CD8-positive, alpha-beta memory T cell (primary cell): Measurements from ENCODE around the gene MOGAT2. TPM values are rescaled to one million over a fixed set of nuclear protein-coding genes. Genes with fewer than 3 reads are reported as not detected.
"Not testable (repeated sequence)": the region's sequence is repeated elsewhere in the genome, so short reads cannot be mapped to it uniquely, and the experiment has no call there.

Source experiments
- CTCF ChIA-PET: fragments of 350-600 bp; sonication (Branson Sonifier 250); formaldehyde crosslinking; loops from one replicate; lab custom pipeline; 2021; ENCODE audit warnings: antibody characterized with exemption; lab: Charles Lee
- POLR2A ChIA-PET: fragments of 350-600 bp; sonication (Branson Sonifier 250); formaldehyde crosslinking; loops from one replicate; lab custom pipeline; 2021; ENCODE audit warnings: antibody characterized with exemption; lab: Charles Lee
- DNase-seq, 5 donors: peaks; one replicate each; pipeline versions ENCODE4 v3.0.0 to v3.0.0-alpha.2; 2020 to 2022; ENCODE audit warnings: mixed read lengths in 1 of 5
- H3K27ac ChIP-seq: one replicate; pipeline ENCODE4 v1.7.0; 2013; ENCODE audit warnings: low read depth, mild to moderate bottlenecking, low read length, moderate library complexity
- H3K27me3 ChIP-seq: 2 replicates; pipeline ENCODE4 v1.7.0; 2013; ENCODE audit warnings: low read length, mild to moderate bottlenecking; ENCODE audit not compliant: insufficient read depth, poor library complexity, severe bottlenecking
- H3K36me3 ChIP-seq: 2 replicates; pipeline ENCODE4 v1.7.0; 2013; ENCODE audit warnings: mild to moderate bottlenecking, low read length, moderate library complexity; ENCODE audit not compliant: insufficient read depth
- H3K4me1 ChIP-seq: 2 replicates; pipeline ENCODE4 v1.7.0; 2013; ENCODE audit warnings: mild to moderate bottlenecking, low read length, moderate library complexity; ENCODE audit not compliant: insufficient read depth
- H3K4me3 ChIP-seq: 2 replicates; pipeline ENCODE4 v1.7.0; 2013; ENCODE audit warnings: mild to moderate bottlenecking, low read length
- H3K9me3 ChIP-seq: 2 replicates; pipeline ENCODE4 v1.7.0; 2013; ENCODE audit warnings: mild to moderate bottlenecking, low read length
- H3K27ac Mint-ChIP-seq, 8 donors: one replicate each; pipeline ENCODE4 v1.8.0; 2020 to 2021; ENCODE audit warnings: mixed read lengths in 8 of 8, mild to moderate bottlenecking in 6 of 8, inconsistent platforms in 3 of 8, moderate library complexity in 3 of 8
- H3K27me3 Mint-ChIP-seq, 2 donors: one replicate each; pipeline ENCODE4 v1.8.0; 2020 to 2021; ENCODE audit warnings: mixed read lengths in 2 of 2, mild to moderate bottlenecking in 1 of 2, moderate library complexity in 1 of 2
- H3K36me3 Mint-ChIP-seq, 3 donors: one replicate each; pipeline ENCODE4 v1.8.0; 2020 to 2021; ENCODE audit warnings: mixed read lengths in 3 of 3, inconsistent platforms in 1 of 3, mild to moderate bottlenecking in 1 of 3
- H3K4me1 Mint-ChIP-seq, 3 donors: one replicate each; pipeline ENCODE4 v1.8.0; 2020 to 2021; ENCODE audit warnings: mixed read lengths in 3 of 3, inconsistent platforms in 1 of 3, mild to moderate bottlenecking in 1 of 3
- H3K4me3 Mint-ChIP-seq, 7 donors: one replicate each; pipeline ENCODE4 v1.8.0; 2020 to 2021; ENCODE audit warnings: mixed read lengths in 7 of 7, mild to moderate bottlenecking in 6 of 7, moderate library complexity in 4 of 7, inconsistent platforms in 2 of 7
- H3K9me3 Mint-ChIP-seq, 5 donors: one replicate each; pipeline ENCODE4 v1.8.0; 2020 to 2022; ENCODE audit warnings: mixed read lengths in 5 of 5, mild to moderate bottlenecking in 3 of 5, moderate library complexity in 2 of 5, inconsistent platforms in 1 of 5
- polyA plus RNA-seq: library from polyadenylated mRNA; unstranded; fragments of 300-500 nt; fragmentation: Illumina TruSeq; gene quantifications from one replicate; pipeline ENCODE4 v1.2.3, GENCODE V29; 2021
- total RNA-seq, 2 experiments: library from RNA; stranded (reverse); gene quantifications; one replicate each; pipeline ENCODE4 v1.2.3, GENCODE V29; 2021

MOGAT2 gene
- total and polyA plus RNA-seq, 3 experiments from 2014 or later = not detected

- POLR2A ChIA-PET, H3K36me3 ChIP-seq, H3K4me3 Mint-ChIP-seq, H3K9me3 ChIP-seq, H3K36me3 Mint-ChIP-seq, H3K4me1 Mint-ChIP-seq, CTCF ChIA-PET, H3K4me3 ChIP-seq, H3K27ac ChIP-seq, H3K27me3 ChIP-seq, DNase-seq, H3K4me1 ChIP-seq: not testable (repeated sequence)
- H3K27ac Mint-ChIP-seq = peak overlapping the region in 1 of 8 donors; percentile 32
- peaks cover 44 to 68% of the 10 kb centered on the region in 2 donors for H3K27me3 Mint-ChIP-seq
- peaks cover 15 to 31% (median 27%) of the 10 kb centered on the region in 5 donors for H3K9me3 Mint-ChIP-seq
Observed at GRCh38 chr11:75683856-75684255, 33.8 kb upstream of the MOGAT2 start.

GRCh38 chr11:75689863-75690609, 27.6 kb upstream of the MOGAT2 start:
- no peaks in the 10 kb centered on the region for H3K27me3 ChIP-seq
- CTCF ChIA-PET = no interaction called here
- H3K27ac ChIP-seq = peak overlapping the region; percentile 39
- H3K4me3 ChIP-seq = no peak overlapping the region
- peaks cover 9 to 18% (median 14%) of the 10 kb centered on the region in 5 donors for H3K9me3 Mint-ChIP-seq
- DNase-seq = no peak
- no peaks in the 10 kb centered on the region for H3K9me3 ChIP-seq
- H3K4me3 Mint-ChIP-seq = no peak overlapping the region
- H3K36me3 Mint-ChIP-seq = peaks cover 0 to 9% (median 1%) of the 10 kb centered on the region in 3 donors
- H3K4me1 ChIP-seq = no peaks in the 10 kb centered on the region
- POLR2A ChIA-PET = no interaction called here
- H3K4me1 Mint-ChIP-seq = no peaks in the 10 kb centered on the region
- no peak overlapping the region for H3K27ac Mint-ChIP-seq
- H3K27me3 Mint-ChIP-seq = peaks cover 31 to 70% of the 10 kb centered on the region in 2 donors
- no peaks in the 10 kb centered on the region for H3K36me3 ChIP-seq

GRCh38 chr11:75691804-75692203, 25.8 kb upstream of the MOGAT2 start:
- H3K27ac ChIP-seq = no peak overlapping the region
- Mint-ChIP-seq H3K4me3 (no peak overlapping the region), H3K9me3 (peaks cover 0 to under 1% (median under 1%) of the 10 kb centered on the region in 5 donors), H3K27ac (no peak overlapping the region), H3K4me1 (no peaks in the 10 kb centered on the region), H3K27me3 (peaks cover 34 to 67% of the 10 kb centered on the region in 2 donors), H3K36me3 (peaks cover 0 to 4% (median 0%) of the 10 kb centered on the region in 3 donors)
- no peaks in the 10 kb centered on the region for H3K4me1 ChIP-seq
- no peaks in the 10 kb centered on the region for H3K27me3 ChIP-seq
- no peak for DNase-seq
- POLR2A ChIA-PET = no interaction called here
- no peak overlapping the region for H3K4me3 ChIP-seq
- no peaks in the 10 kb centered on the region for H3K36me3 ChIP-seq
- H3K9me3 ChIP-seq = no peaks in the 10 kb centered on the region
- CTCF ChIA-PET = interaction anchor here (1.0 kb wide), 1 partner anchor 14 kb away, joined by 5 read pairs; no protein-coding TSS in a partner anchor

GRCh38 chr11:75697906-75698581, 19.6 kb upstream of the MOGAT2 start:
- Mint-ChIP-seq H3K27ac (no peak overlapping the region), H3K36me3 (peaks cover 0 to 4% (median 0%) of the 10 kb centered on the region in 3 donors), H3K4me1 (no peaks in the 10 kb centered on the region), H3K27me3 (peaks cover 32 to 63% of the 10 kb centered on the region in 2 donors), H3K9me3 (no peaks in the 10 kb centered on the region), H3K4me3 (no peak overlapping the region)
- Histone ChIP-seq H3K36me3 (no peaks in the 10 kb centered on the region), H3K9me3 (no peaks in the 10 kb centered on the region), H3K4me3 (no peak overlapping the region), H3K27me3 (no peaks in the 10 kb centered on the region), H3K4me1 (no peaks in the 10 kb centered on the region), H3K27ac (no peak overlapping the region)
- CTCF ChIA-PET = interaction anchor here (1.2 kb wide), 1 partner anchor 8 kb away, joined by 4 read pairs; no protein-coding TSS in a partner anchor
- DNase-seq = no peak
- POLR2A ChIA-PET = no interaction called here

GRCh38 chr11:75700940-75701339, 16.7 kb upstream of the MOGAT2 start:
- peaks cover 0 to 4% (median 2%) of the 10 kb centered on the region in 3 donors for H3K36me3 Mint-ChIP-seq
- CTCF ChIA-PET = no interaction called here
- H3K27me3 Mint-ChIP-seq = peaks cover 22 to 44% of the 10 kb centered on the region in 2 donors

GRCh38 chr11:75703695-75704237, 13.9 kb upstream of the MOGAT2 start:
- H3K9me3 Mint-ChIP-seq = no peaks in the 10 kb centered on the region
- Histone ChIP-seq H3K4me3 (no peak overlapping the region), H3K9me3 (no peaks in the 10 kb centered on the region), H3K36me3 (no peaks in the 10 kb centered on the region), H3K27ac (no peak overlapping the region), H3K4me1 (peaks cover 5% of the 10 kb centered on the region), H3K27me3 (no peaks in the 10 kb centered on the region)
- H3K36me3 Mint-ChIP-seq = peaks cover 0 to 2% (median 0%) of the 10 kb centered on the region in 3 donors
- H3K4me3 Mint-ChIP-seq = no peak overlapping the region
- ChIA-PET CTCF (no interaction called here), POLR2A (no interaction called here)
- H3K27me3 Mint-ChIP-seq = peaks cover 6 to 19% of the 10 kb centered on the region in 2 donors
- H3K4me1 Mint-ChIP-seq = peaks cover 2 to 14% (median 11%) of the 10 kb centered on the region in 3 donors
- H3K27ac Mint-ChIP-seq = no peak overlapping the region
- no peak for DNase-seq

More at GRCh38 chr11:75700940-75701339, 16.7 kb upstream of the MOGAT2 start:
- no peaks in the 10 kb centered on the region for H3K27me3 ChIP-seq
- H3K4me1 Mint-ChIP-seq = peaks cover 0 to 7% (median 6%) of the 10 kb centered on the region in 3 donors
- POLR2A ChIA-PET = no interaction called here
- no peak overlapping the region for H3K4me3 ChIP-seq
- no peak overlapping the region for H3K4me3 Mint-ChIP-seq
- H3K27ac ChIP-seq = no peak overlapping the region
- no peaks in the 10 kb centered on the region for H3K36me3 ChIP-seq
- H3K9me3 ChIP-seq = no peaks in the 10 kb centered on the region
- H3K27ac Mint-ChIP-seq = no peak overlapping the region
- H3K9me3 Mint-ChIP-seq = no peaks in the 10 kb centered on the region
- H3K4me1 ChIP-seq = peaks cover 1% of the 10 kb centered on the region
- no peak for DNase-seq

- H3K36me3 Mint-ChIP-seq = peaks cover 0 to 2% (median 0%) of the 10 kb centered on the region in 3 donors
Observed at GRCh38 chr11:75705541-75705940, 12.1 kb upstream of the MOGAT2 start.

More at GRCh38 chr11:75705541-75705940, 12.1 kb upstream of the MOGAT2 start:
- H3K4me3 ChIP-seq = no peak overlapping the region
- ChIA-PET POLR2A (no interaction called here), CTCF (interaction anchor here (0.7 to 1.6 kb wide), 14 partner anchors 7 to 584 kb away, joined by 3 to 6 read pairs (median 4); partner anchors contain the start of gene MOGAT2)
- H3K27me3 Mint-ChIP-seq = peaks cover 1 to 5% of the 10 kb centered on the region in 2 donors
- no peak overlapping the region for H3K27ac ChIP-seq
- no peak for DNase-seq
- H3K4me1 ChIP-seq = peaks cover 5% of the 10 kb centered on the region
- H3K27me3 ChIP-seq = no peaks in the 10 kb centered on the region
- peak overlapping the region in 1 of 8 donors; percentile 43 for H3K27ac Mint-ChIP-seq
- H3K9me3 Mint-ChIP-seq = no peaks in the 10 kb centered on the region
- H3K36me3 ChIP-seq = no peaks in the 10 kb centered on the region
- H3K4me3 Mint-ChIP-seq = peak overlapping the region in 1 of 7 donors; percentile 2
- peaks cover 2 to 14% (median 11%) of the 10 kb centered on the region in 3 donors for H3K4me1 Mint-ChIP-seq
- H3K9me3 ChIP-seq = no peaks in the 10 kb centered on the region
